OCI-LY1 (cell line): ENCODE data around the gene AKAP8L.

Source experiments
- H2AFZ ChIP-seq: fragments of 200-600 bp; sonication (generic), shearing (Covaris generic); 2 replicates; pipeline ENCODE4 v1.6.0; 2014; ENCODE audit warnings: antibody characterized with exemption, mild to moderate bottlenecking, low read length
- H3F3A ChIP-seq: fragments of 200-600 bp; sonication (generic), shearing (Covaris generic); 2 replicates; pipeline ENCODE4 v1.6.0; 2014; ENCODE audit warnings: mild to moderate bottlenecking, antibody characterized with exemption, low read length, moderate library complexity; ENCODE audit not compliant: insufficient read depth
- H3K27ac ChIP-seq: fragments of 200-600 bp; sonication (generic); 2 replicates; pipeline ENCODE4 v1.5.1; 2014; ENCODE audit warnings: low read length, mixed run types, mild to moderate bottlenecking, low read depth; ENCODE audit not compliant: poor library complexity, severe bottlenecking
- H3K27me3 ChIP-seq: fragments of 200-600 bp; sonication (generic); 2 replicates; pipeline ENCODE4 v1.6.0; 2014; ENCODE audit warnings: antibody characterized with exemption, mild to moderate bottlenecking, low read length, moderate library complexity; ENCODE audit not compliant: insufficient read depth
- H3K36me3 ChIP-seq: fragments of 200-600 bp; sonication (generic); 2 replicates; pipeline ENCODE4 v1.6.1; 2014; ENCODE audit warnings: mild to moderate bottlenecking, antibody characterized with exemption, low read length, moderate library complexity, mixed read lengths; ENCODE audit not compliant: insufficient read depth
- H3K4me1 ChIP-seq: fragments of 200-600 bp; sonication (generic); 2 replicates; pipeline ENCODE4 v1.5.1; 2014; ENCODE audit warnings: mild to moderate bottlenecking, low read length, moderate library complexity; ENCODE audit not compliant: insufficient read depth, severe bottlenecking
- H3K4me2 ChIP-seq: fragments of 200-600 bp; sonication (generic), shearing (Covaris generic); 2 replicates; pipeline ENCODE4 v1.6.1; 2014; ENCODE audit warnings: low read length
- H3K4me3 ChIP-seq: fragments of 200-600 bp; sonication (generic); 2 replicates; pipeline ENCODE4 v1.5.1; 2014; ENCODE audit warnings: low read length, low read depth, mild to moderate bottlenecking, mixed read lengths; ENCODE audit not compliant: poor library complexity, severe bottlenecking
- H3K79me2 ChIP-seq: fragments of 200-600 bp; shearing (Covaris generic); 2 replicates; pipeline ENCODE4 v1.6.1; 2016; ENCODE audit warnings: mixed run types, low read length, mixed read lengths; ENCODE audit not compliant: insufficient read depth
- H3K9ac ChIP-seq: fragments of 200-600 bp; sonication (generic), shearing (Covaris generic); 2 replicates; pipeline ENCODE4 v1.6.1; 2014; ENCODE audit warnings: mild to moderate bottlenecking, low read length, mixed read lengths
- H3K9me2 ChIP-seq: fragments of 200-600 bp; sonication (generic), shearing (Covaris generic); 2 replicates; pipeline ENCODE4 v1.6.1; 2014; ENCODE audit warnings: low read depth, mild to moderate bottlenecking, low read length, mixed read lengths
- H3K9me3 ChIP-seq: fragments of 200-600 bp; shearing (Covaris generic); 2 replicates; pipeline ENCODE4 v1.6.1; 2014; ENCODE audit warnings: low read length, mixed read lengths
- H4K20me1 ChIP-seq: fragments of 200-600 bp; sonication (generic), shearing (Covaris generic); 2 replicates; pipeline ENCODE4 v1.6.0; 2016; ENCODE audit warnings: mild to moderate bottlenecking, low read length; ENCODE audit not compliant: insufficient read depth
- CTCF ChIP-seq: fragments of 200-600 bp; sonication (generic), shearing (Covaris generic); IDR thresholded peaks from 2 replicates; pipeline ENCODE4 v1.5.1; 2017; ENCODE audit warnings: mild to moderate bottlenecking, antibody characterized with exemption, low read length, moderate library complexity, mixed read lengths
- EZH2 ChIP-seq: fragments of 200-600 bp; sonication (generic), shearing (Covaris generic); IDR thresholded peaks from 2 replicates; pipeline ENCODE4 v1.8.0; 2017; ENCODE audit warnings: borderline replicate concordance, mixed run types, mild to moderate bottlenecking, antibody characterized with exemption, low read length, moderate library complexity, mixed read lengths

Gene AKAP8L

DNA sequence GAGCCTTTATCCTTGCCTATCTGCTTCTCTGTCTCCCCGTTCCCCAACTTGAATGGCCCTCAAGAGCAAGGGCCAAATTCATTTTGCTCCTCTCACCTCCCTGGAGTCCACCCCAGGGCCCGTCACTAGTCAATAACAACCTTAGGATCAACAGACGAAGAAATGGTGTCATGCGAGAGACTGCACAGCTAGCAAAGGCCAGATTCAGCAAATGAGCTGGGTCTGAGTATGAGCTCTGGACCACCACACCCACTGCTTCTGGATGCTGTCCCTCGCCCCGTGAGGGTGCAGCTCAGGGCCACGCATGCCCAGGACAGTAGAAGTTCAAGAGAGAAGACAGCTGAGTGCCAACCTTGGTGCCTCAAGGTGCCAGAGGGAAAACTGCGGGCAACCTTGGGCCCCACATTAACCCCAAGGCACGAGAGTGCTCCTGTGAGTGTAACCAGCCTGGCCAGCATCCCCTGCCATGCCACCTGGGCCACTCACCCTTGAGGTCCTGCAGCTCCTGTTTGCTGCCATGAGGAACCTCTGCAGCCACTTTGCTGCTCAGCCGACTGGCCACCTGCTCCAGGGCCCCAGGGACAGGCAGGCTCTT, 11.8 kb upstream of the AKAP8L start:
- no peaks in the 10 kb centered on the region for H3K9me3 ChIP-seq
- no peaks in the 10 kb centered on the region for H3K9me2 ChIP-seq
- H3K79me2 ChIP-seq: peaks cover 20% of the 10 kb centered on the region
- H3K9ac ChIP-seq: peak overlapping the region; percentile 90; the same call in 1 of the 2 replicates
- peaks cover 25% of the 10 kb centered on the region for H3K4me1 ChIP-seq
- H3K4me3 ChIP-seq: peak overlapping the region; percentile 97
- H3K27ac ChIP-seq: no peak overlapping the region
- no peaks in the 10 kb centered on the region for H3K27me3 ChIP-seq
- no peaks in the 10 kb centered on the region for H3F3A ChIP-seq
- peaks cover 23% of the 10 kb centered on the region for H3K36me3 ChIP-seq
- peak overlapping the region; percentile 96 for H3K4me2 ChIP-seq
- no peak overlapping the region for H2AFZ ChIP-seq
- TF ChIP-seq EZH2: no peak
- TF ChIP-seq CTCF: no peak
- no peaks in the 10 kb centered on the region for H4K20me1 ChIP-seq

DNA sequence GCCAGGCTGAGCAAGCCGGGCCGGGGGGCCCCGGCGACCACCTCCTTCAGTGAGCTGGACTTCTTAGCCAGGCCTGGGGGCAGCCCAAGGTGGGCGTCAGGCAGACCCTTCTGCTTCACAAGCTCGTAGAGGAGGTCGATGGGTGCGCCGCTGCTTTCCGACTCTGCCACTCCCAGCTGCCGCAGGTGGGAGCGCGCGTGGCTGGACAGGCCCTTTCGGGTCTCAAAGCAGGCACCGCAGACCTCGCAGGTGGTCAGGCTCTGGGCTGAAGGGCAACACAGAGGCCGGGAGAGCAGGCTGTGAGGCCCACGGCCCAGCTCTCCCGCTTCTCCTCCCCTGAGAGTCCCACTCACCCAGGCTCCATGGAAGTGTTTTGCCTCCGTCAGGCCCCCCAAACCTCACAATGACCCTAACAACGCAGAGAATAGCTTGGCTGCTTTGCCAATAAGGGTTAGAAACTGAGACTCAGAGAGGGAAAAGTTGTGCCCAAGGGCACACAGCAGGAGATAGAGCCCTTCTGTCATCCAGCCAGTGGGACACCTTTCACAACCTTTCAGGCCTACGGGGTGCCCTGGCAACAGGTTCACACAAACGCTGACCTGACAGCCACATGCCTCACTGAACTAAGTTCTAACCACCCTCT, 11.2 kb upstream of the AKAP8L start:
- Histone ChIP-seq H3K4me3 (no peak overlapping the region), H3F3A (no peaks in the 10 kb centered on the region), H4K20me1 (no peaks in the 10 kb centered on the region), H3K79me2 (peaks cover 20% of the 10 kb centered on the region), H3K4me1 (peaks cover 25% of the 10 kb centered on the region), H3K9me3 (no peaks in the 10 kb centered on the region), H2AFZ (no peak overlapping the region), H3K9me2 (no peaks in the 10 kb centered on the region), H3K9ac (no peak overlapping the region), H3K36me3 (peaks cover 28% of the 10 kb centered on the region), H3K27ac (no peak overlapping the region), H3K27me3 (no peaks in the 10 kb centered on the region), H3K4me2 (no peak overlapping the region)
- TF ChIP-seq EZH2 (no peak), CTCF (no peak)

GRCh38 chr19:15428956-15429824, 10.4 kb upstream of the AKAP8L start:
- H3K4me1 ChIP-seq: peaks cover 25% of the 10 kb centered on the region
- H3K27me3 ChIP-seq: no peaks in the 10 kb centered on the region
- no peak overlapping the region for H3K9ac ChIP-seq
- H3K4me3 ChIP-seq: no peak overlapping the region
- H3K36me3 ChIP-seq: peaks cover 36% of the 10 kb centered on the region
- H4K20me1 ChIP-seq: no peaks in the 10 kb centered on the region
- no peak overlapping the region for H3K27ac ChIP-seq
- H3K79me2 ChIP-seq: peaks cover 20% of the 10 kb centered on the region
- no peaks in the 10 kb centered on the region for H3K9me2 ChIP-seq
- H3K9me3 ChIP-seq: no peaks in the 10 kb centered on the region
- TF ChIP-seq EZH2 (no peak), CTCF (no peak)
- H3F3A ChIP-seq: no peaks in the 10 kb centered on the region
- no peak overlapping the region for H3K4me2 ChIP-seq
- H2AFZ ChIP-seq: no peak overlapping the region
